ENCODE results near the gene ARHGEF39. TPM values are rescaled to one million over a fixed set of nuclear protein-coding genes. Genes with fewer than 3 reads are reported as not detected.
A peak's percentile ranks its signal among the peaks of the same experiment; 100 is the strongest.

The ARHGEF39 gene
- polyA plus RNA-seq, 3 donors: 0.13 to 0.53 (median 0.42) TPM

- no peaks in the 10 kb centered on the region for H3K9me3 ChIP-seq (replicated peaks in 1 of 2; ENCODE audit: control insufficient read depth in 1 of 2, insufficient read depth in 1 of 2, low read length in 2 of 2)
- peak; percentile 68 to 92 (median 74) for DNase-seq
- TF ChIP-seq CTCF (IDR thresholded peaks at IDR 0.05): no peak
- peaks cover 32 to 35% of the 10 kb centered on the region in 2 donors for H3K4me1 ChIP-seq (ENCODE audit: control insufficient read depth in 1 of 2, insufficient read depth in 2 of 2, low read length in 2 of 2)
- no peak overlapping the region for H3K27ac ChIP-seq (ENCODE audit: low read depth in 1 of 2, low read length in 2 of 2)
- peak overlapping the region; percentile 22 to 67 (median 36) for H3K4me3 ChIP-seq (replicated peaks in 1 of 3; ENCODE audit: low read depth in 2 of 3, low read length in 3 of 3)
- no peaks in the 10 kb centered on the region for H3K79me2 ChIP-seq (ENCODE audit: insufficient read depth, low read length)
- H3K36me3 ChIP-seq (replicated peaks in 1 of 2; ENCODE audit: control insufficient read depth in 1 of 2, insufficient read depth in 2 of 2, low read length in 2 of 2): no peaks in the 10 kb centered on the region
- H3K9me3 Mint-ChIP-seq: no peaks in the 10 kb centered on the region
- peak overlapping the region; percentile 59 for H3K9ac ChIP-seq (ENCODE audit: insufficient read depth, low read length, poor library complexity, severe bottlenecking)
- H2AFZ ChIP-seq (ENCODE audit: insufficient read depth, low read depth, low read length, poor library complexity, severe bottlenecking): peak overlapping the region; percentile 81
- peaks cover 3 to 4% of the 10 kb centered on the region in 2 donors for H3K36me3 Mint-ChIP-seq
- peak overlapping the region; percentile 77 for H3K4me2 ChIP-seq (replicated peaks; ENCODE audit: extremely low read depth, low read length, poor library complexity, severe bottlenecking)
- no peaks in the 10 kb centered on the region for H4K20me1 ChIP-seq (ENCODE audit: insufficient read depth, low read length)
- peak overlapping the region; percentile 83 to 90 for H3K4me3 Mint-ChIP-seq
- H3K27ac Mint-ChIP-seq: peak overlapping the region; percentile 8 to 88 (median 76)
- no peaks in the 10 kb centered on the region for H3K27me3 ChIP-seq (ENCODE audit: control insufficient read depth in 2 of 2, insufficient read depth in 2 of 2, low read length in 2 of 2)
- 8% methylated on average over 51 of the region's 51 CpGs for WGBS (ENCODE audit: insufficient coverage)
- intact Hi-C loops (cut with micrococcal nuclease): no loop called here
- peaks cover 42% of the 10 kb centered on the region for H3K4me1 Mint-ChIP-seq
- peaks cover 13 to 25% (median 19%) of the 10 kb centered on the region in 3 donors for H3K27me3 Mint-ChIP-seq (ENCODE audit: low read depth in 3 of 3)
Observed at GRCh38 chr9:35616681-35617459, 48.1 kb downstream of the ARHGEF39 start.

GRCh38 chr9:35615981-35616680, 48.9 kb downstream of the ARHGEF39 start:
- WGBS (ENCODE audit: insufficient coverage): 89% methylated on average over 11 of the region's 17 CpGs
- H3K79me2 ChIP-seq (ENCODE audit: insufficient read depth, low read length): no peaks in the 10 kb centered on the region
- H4K20me1 ChIP-seq (ENCODE audit: insufficient read depth, low read length): no peaks in the 10 kb centered on the region
- TF ChIP-seq CTCF (IDR thresholded peaks at IDR 0.05): no peak
- no peak overlapping the region for H3K27ac ChIP-seq (ENCODE audit: low read depth in 1 of 2, low read length in 2 of 2)
- no peak overlapping the region for H3K9ac ChIP-seq (ENCODE audit: insufficient read depth, low read length, poor library complexity, severe bottlenecking)
- H3K27me3 Mint-ChIP-seq (ENCODE audit: low read depth in 3 of 3): peaks cover 13 to 25% (median 19%) of the 10 kb centered on the region in 3 donors
- peaks cover 32 to 35% of the 10 kb centered on the region in 2 donors for H3K4me1 ChIP-seq (ENCODE audit: control insufficient read depth in 1 of 2, insufficient read depth in 2 of 2, low read length in 2 of 2)
- peak overlapping the region in 5 of 7 donors; percentile 5 to 56 (median 25) for H3K27ac Mint-ChIP-seq
- H3K36me3 ChIP-seq (replicated peaks in 1 of 2; ENCODE audit: control insufficient read depth in 1 of 2, insufficient read depth in 2 of 2, low read length in 2 of 2): no peaks in the 10 kb centered on the region
- H3K4me1 Mint-ChIP-seq: peaks cover 45% of the 10 kb centered on the region
- intact Hi-C loops (cut with micrococcal nuclease): no loop called here
- H3K4me2 ChIP-seq (replicated peaks; ENCODE audit: extremely low read depth, low read length, poor library complexity, severe bottlenecking): peak overlapping the region; percentile 77
- H3K36me3 Mint-ChIP-seq: peaks cover 3 to 4% of the 10 kb centered on the region in 2 donors
- no peaks in the 10 kb centered on the region for H3K27me3 ChIP-seq (ENCODE audit: control insufficient read depth in 2 of 2, insufficient read depth in 2 of 2, low read length in 2 of 2)
- H3K4me3 Mint-ChIP-seq: peak overlapping the region; percentile 83 to 90
- H3K4me3 ChIP-seq (replicated peaks in 1 of 3; ENCODE audit: low read depth in 2 of 3, low read length in 3 of 3): no peak overlapping the region
- no peaks in the 10 kb centered on the region for H3K9me3 Mint-ChIP-seq
- no peaks in the 10 kb centered on the region for H3K9me3 ChIP-seq (replicated peaks in 1 of 2; ENCODE audit: control insufficient read depth in 1 of 2, insufficient read depth in 1 of 2, low read length in 2 of 2)
- DNase-seq: no peak
- no peak overlapping the region for H2AFZ ChIP-seq (ENCODE audit: insufficient read depth, low read depth, low read length, poor library complexity, severe bottlenecking)
